KMS-11 (cell line): ENCODE measurements around the gene LEKR1.

Experiments used
- H2AFZ ChIP-seq: fragments of 200-600 bp; sonication (generic); 2 replicates; pipeline ENCODE4 v1.6.1; 2016; ENCODE audit warnings: antibody characterized with exemption, mixed run types, low read depth
- H3K27ac ChIP-seq: fragments of 200-600 bp; sonication (generic); 2 replicates; pipeline ENCODE4 v1.6.1; 2016; ENCODE audit warnings: mild to moderate bottlenecking, mixed run types
- H3K27me3 ChIP-seq: fragments of 200-600 bp; sonication (generic); 2 replicates; pipeline ENCODE4 v1.6.1; 2017; ENCODE audit warnings: mild to moderate bottlenecking, low read depth, mixed run types, moderate library complexity; ENCODE audit not compliant: insufficient read depth
- H3K36me3 ChIP-seq: fragments of 200-600 bp; sonication (generic); 2 replicates; pipeline ENCODE4 v1.6.1; 2017; ENCODE audit warnings: mild to moderate bottlenecking, mixed run types; ENCODE audit not compliant: insufficient read depth
- H3K4me1 ChIP-seq: fragments of 200-600 bp; sonication (generic); 2 replicates; pipeline ENCODE4 v1.6.1; 2016; ENCODE audit warnings: mild to moderate bottlenecking, low read depth, mixed run types; ENCODE audit not compliant: poor library complexity, severe bottlenecking
- H3K4me2 ChIP-seq: fragments of 200-600 bp; sonication (generic); 2 replicates; pipeline ENCODE4 v1.7.0; 2016; ENCODE audit warnings: mild to moderate bottlenecking, mixed run types
- H3K4me3 ChIP-seq: fragments of 200-600 bp; sonication (generic); IDR thresholded peaks from 2 replicates; pipeline ENCODE4 v1.6.1; 2017; ENCODE audit warnings: low read depth, low read length, mixed read lengths; ENCODE audit not compliant: insufficient read depth
- H3K79me2 ChIP-seq: fragments of 200-600 bp; sonication (generic); 2 replicates; pipeline ENCODE4 v1.6.1; 2016; ENCODE audit warnings: low read depth, mixed run types; ENCODE audit not compliant: insufficient read depth
- H3K9ac ChIP-seq: fragments of 200-600 bp; sonication (generic); 2 replicates; pipeline ENCODE4 v1.6.1; 2016; ENCODE audit warnings: mild to moderate bottlenecking, mixed run types
- H4K20me1 ChIP-seq: fragments of 200-600 bp; sonication (generic); 2 replicates; pipeline ENCODE4 v1.6.1; 2016; ENCODE audit warnings: mild to moderate bottlenecking, mixed run types; ENCODE audit not compliant: insufficient read depth
- TF ChIP-seq, protein P1 (sequence below): fragments of 200-600 bp; sonication (generic); conservative IDR thresholded peaks from 2 replicates; pipeline ENCODE4 v1.6.1; 2017; ENCODE audit warnings: low read depth, mild to moderate bottlenecking, antibody characterized with exemption, low read length, moderate library complexity, mixed read lengths

The LEKR1 gene

DNA sequence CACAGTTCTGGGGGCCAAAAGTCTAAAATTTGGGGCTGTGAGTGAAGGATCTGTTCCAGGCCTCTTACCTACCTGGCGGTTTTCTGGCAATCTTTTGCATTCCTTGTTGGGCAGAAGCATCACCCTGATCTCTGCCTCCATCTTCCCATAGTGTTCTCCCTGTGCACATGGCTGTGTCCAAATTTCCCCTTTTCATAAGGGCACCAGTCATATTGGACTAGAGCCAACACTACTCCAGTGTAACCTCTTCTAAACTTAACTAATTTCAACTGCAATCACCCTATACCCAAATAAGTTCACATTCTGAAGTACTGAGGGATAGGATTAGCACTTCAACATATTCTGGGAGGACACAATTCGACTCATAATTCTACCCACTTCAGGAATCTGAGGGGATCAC is 248.8 kb downstream of the LEKR1 start:
- Histone ChIP-seq H2AFZ (no peak overlapping the region), H3K4me1 (peaks cover 12% of the 10 kb centered on the region), H4K20me1 (no peaks in the 10 kb centered on the region), H3K27ac (no peak overlapping the region), H3K4me2 (no peak overlapping the region), H3K4me3 (no peak overlapping the region), H3K36me3 (no peaks in the 10 kb centered on the region), H3K27me3 (no peaks in the 10 kb centered on the region), H3K79me2 (no peaks in the 10 kb centered on the region), H3K9ac (no peak overlapping the region)
- TF ChIP-seq, protein P1, sequence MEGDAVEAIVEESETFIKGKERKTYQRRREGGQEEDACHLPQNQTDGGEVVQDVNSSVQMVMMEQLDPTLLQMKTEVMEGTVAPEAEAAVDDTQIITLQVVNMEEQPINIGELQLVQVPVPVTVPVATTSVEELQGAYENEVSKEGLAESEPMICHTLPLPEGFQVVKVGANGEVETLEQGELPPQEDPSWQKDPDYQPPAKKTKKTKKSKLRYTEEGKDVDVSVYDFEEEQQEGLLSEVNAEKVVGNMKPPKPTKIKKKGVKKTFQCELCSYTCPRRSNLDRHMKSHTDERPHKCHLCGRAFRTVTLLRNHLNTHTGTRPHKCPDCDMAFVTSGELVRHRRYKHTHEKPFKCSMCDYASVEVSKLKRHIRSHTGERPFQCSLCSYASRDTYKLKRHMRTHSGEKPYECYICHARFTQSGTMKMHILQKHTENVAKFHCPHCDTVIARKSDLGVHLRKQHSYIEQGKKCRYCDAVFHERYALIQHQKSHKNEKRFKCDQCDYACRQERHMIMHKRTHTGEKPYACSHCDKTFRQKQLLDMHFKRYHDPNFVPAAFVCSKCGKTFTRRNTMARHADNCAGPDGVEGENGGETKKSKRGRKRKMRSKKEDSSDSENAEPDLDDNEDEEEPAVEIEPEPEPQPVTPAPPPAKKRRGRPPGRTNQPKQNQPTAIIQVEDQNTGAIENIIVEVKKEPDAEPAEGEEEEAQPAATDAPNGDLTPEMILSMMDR = no peak

DNA sequence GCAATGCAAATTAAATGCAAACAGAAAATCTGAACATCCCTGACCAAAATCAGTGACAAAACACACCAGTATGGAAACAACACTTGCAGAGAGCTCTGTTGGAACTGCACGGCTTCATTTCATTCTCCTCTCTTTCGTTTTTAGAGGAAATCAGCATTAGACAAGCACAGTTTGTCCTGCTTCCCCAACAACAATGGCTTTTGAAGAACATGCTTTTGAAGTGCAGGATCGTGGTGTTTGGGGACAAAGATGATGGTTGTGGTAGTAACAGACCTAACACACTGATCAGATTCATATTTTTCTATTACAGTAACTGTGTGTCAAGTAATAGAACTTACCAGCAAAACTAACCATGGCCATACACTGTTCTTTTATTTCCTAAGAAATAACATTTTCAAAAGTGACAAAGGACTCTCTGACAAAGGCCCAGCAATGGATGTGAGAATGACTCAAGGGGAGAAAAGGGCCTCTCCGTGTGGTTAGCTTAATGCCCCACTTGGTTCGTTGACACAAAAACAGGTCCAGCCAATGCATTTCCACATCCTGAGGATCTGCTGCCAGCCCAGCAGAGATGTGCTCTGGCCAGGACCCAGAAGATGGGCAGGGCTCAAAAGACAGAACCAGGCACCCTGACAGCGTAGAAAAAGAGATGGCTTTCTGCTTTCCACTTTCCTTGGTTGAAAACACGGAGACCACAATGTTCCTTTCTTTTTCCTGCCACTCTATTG is 249.7 kb downstream of the LEKR1 start:
- Histone ChIP-seq H3K36me3 (no peaks in the 10 kb centered on the region), H3K4me3 (no peak overlapping the region), H3K4me2 (no peak overlapping the region), H3K27me3 (no peaks in the 10 kb centered on the region), H3K4me1 (peaks cover 7% of the 10 kb centered on the region), H4K20me1 (no peaks in the 10 kb centered on the region), H3K27ac (no peak overlapping the region), H2AFZ (no peak overlapping the region), H3K79me2 (no peaks in the 10 kb centered on the region), H3K9ac (no peak overlapping the region)
- TF ChIP-seq, protein P1 = no peak

DNA sequence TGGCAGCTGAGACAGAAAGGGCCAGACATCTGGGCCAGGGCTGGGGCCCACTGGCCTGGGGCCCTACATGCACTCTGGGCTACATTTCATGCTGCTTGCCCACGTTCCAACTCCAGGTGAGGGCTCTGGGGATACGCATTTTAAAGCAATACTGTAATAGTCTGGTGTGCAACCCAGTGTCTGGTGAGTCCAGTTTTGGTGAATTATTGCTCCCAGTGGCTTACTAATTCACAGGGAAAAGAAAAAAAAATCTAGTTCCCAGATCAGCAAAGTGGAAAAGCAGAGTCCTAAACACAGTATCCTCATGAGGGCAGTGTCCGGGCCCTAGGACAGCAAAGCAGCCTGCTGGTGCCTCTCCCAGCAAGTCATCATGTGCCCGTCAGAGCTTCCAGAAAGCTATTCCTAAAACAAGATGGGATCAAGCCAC is 251.4 kb downstream of the LEKR1 start:
- Histone ChIP-seq H3K4me3 (no peak overlapping the region), H3K27me3 (no peaks in the 10 kb centered on the region)

DNA sequence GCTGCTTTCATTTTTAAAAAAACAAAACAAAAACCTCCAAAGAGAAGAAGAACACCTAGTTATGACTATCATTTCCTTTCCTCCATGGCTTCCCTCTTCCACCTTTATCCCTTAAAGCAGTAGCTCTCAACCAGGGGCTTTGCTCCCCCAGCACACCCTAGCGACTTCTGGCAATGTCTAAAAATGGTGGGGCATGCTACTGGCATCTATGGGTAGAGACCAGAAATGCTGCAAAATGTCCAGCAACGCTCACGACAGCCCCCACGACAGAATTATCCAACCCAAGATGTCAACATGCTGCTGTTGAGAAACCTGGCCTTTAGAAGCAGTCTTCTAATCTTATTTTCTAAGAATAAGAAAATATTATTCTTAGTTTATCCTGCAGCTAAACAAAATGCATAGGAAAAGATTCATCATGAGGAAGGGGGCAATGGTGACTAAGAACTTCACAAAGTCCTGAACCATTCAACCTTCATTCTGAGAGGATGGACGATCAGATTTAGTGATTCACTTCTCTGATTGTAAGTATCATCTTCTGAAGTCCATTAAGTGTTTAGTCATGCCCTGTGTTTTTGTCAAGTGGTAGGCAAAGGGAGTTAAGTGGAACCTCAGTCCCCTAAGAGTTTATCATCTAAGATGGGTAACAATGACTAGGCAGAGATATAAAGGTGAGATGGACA is 252.1 kb downstream of the LEKR1 start:
- no peak overlapping the region for H3K4me2 ChIP-seq
- H2AFZ ChIP-seq = no peak overlapping the region
- no peak overlapping the region for H3K9ac ChIP-seq
- H3K79me2 ChIP-seq = no peaks in the 10 kb centered on the region
- H3K27me3 ChIP-seq = no peaks in the 10 kb centered on the region
- H3K36me3 ChIP-seq = no peaks in the 10 kb centered on the region
- H4K20me1 ChIP-seq = no peaks in the 10 kb centered on the region
- H3K4me3 ChIP-seq = no peak overlapping the region
- H3K4me1 ChIP-seq = peaks cover 21% of the 10 kb centered on the region
- TF ChIP-seq, protein P1 = no peak
- no peak overlapping the region for H3K27ac ChIP-seq

More for the DNA sequence above, 251.4 kb downstream of the LEKR1 start:
- no peaks in the 10 kb centered on the region for H4K20me1 ChIP-seq
- H3K4me2 ChIP-seq = no peak overlapping the region
- TF ChIP-seq, protein P1 = no peak
- no peaks in the 10 kb centered on the region for H3K36me3 ChIP-seq
- no peak overlapping the region for H2AFZ ChIP-seq
- H3K27ac ChIP-seq = no peak overlapping the region
- H3K4me1 ChIP-seq = peaks cover 17% of the 10 kb centered on the region
- H3K79me2 ChIP-seq = no peaks in the 10 kb centered on the region
- no peak overlapping the region for H3K9ac ChIP-seq
